ENCODE data around the gene EPOP.

- TF ChIP-seq ZNF180 (CRISPR knock-in tag; IDR thresholded peaks at IDR 0.05; ENCODE audit: borderline replicate concordance, low read depth): no peak
- no peak for TF ChIP-seq CHD2 (IDR thresholded peaks at IDR 0.05; ENCODE audit: low read depth, low read length)
- TF ChIP-seq, protein P1, sequence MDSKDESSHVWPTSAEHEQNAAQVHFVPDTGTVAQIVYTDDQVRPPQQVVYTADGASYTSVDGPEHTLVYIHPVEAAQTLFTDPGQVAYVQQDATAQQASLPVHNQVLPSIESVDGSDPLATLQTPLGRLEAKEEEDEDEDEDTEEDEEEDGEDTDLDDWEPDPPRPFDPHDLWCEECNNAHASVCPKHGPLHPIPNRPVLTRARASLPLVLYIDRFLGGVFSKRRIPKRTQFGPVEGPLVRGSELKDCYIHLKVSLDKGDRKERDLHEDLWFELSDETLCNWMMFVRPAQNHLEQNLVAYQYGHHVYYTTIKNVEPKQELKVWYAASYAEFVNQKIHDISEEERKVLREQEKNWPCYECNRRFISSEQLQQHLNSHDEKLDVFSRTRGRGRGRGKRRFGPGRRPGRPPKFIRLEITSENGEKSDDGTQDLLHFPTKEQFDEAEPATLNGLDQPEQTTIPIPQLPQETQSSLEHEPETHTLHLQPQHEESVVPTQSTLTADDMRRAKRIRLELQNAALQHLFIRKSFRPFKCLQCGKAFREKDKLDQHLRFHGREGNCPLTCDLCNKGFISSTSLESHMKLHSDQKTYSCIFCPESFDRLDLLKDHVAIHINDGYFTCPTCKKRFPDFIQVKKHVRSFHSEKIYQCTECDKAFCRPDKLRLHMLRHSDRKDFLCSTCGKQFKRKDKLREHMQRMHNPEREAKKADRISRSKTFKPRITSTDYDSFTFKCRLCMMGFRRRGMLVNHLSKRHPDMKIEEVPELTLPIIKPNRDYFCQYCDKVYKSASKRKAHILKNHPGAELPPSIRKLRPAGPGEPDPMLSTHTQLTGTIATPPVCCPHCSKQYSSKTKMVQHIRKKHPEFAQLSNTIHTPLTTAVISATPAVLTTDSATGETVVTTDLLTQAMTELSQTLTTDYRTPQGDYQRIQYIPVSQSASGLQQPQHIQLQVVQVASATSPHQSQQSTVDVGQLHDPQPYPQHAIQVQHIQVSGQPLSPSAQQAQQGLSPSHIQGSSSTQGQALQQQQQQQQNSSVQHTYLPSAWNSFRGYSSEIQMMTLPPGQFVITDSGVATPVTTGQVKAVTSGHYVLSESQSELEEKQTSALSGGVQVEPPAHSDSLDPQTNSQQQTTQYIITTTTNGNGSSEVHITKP (CRISPR knock-in tag; IDR thresholded peaks at IDR 0.05; ENCODE audit: low read depth): no peak
- no peak for TF ChIP-seq ZBTB10 (CRISPR knock-in tag; IDR thresholded peaks at IDR 0.05; ENCODE audit: borderline replicate concordance)
- TF ChIP-seq ZSCAN22 (CRISPR knock-in tag; IDR thresholded peaks at IDR 0.05): no peak
- no peak for TF ChIP-seq ZNF232 (CRISPR knock-in tag; IDR thresholded peaks at IDR 0.05; ENCODE audit: borderline replicate concordance)
- TF ChIP-seq, protein P2, sequence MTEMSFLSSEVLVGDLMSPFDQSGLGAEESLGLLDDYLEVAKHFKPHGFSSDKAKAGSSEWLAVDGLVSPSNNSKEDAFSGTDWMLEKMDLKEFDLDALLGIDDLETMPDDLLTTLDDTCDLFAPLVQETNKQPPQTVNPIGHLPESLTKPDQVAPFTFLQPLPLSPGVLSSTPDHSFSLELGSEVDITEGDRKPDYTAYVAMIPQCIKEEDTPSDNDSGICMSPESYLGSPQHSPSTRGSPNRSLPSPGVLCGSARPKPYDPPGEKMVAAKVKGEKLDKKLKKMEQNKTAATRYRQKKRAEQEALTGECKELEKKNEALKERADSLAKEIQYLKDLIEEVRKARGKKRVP (CRISPR knock-in tag; IDR thresholded peaks at IDR 0.05): no peak
- TF ChIP-seq ZNF337 (CRISPR knock-in tag; IDR thresholded peaks at IDR 0.05; ENCODE audit: borderline replicate concordance, low read depth): no peak
- no peak for TF ChIP-seq NR0B2 (CRISPR knock-in tag; IDR thresholded peaks at IDR 0.05)
- TF ChIP-seq ZNF552 (CRISPR knock-in tag; IDR thresholded peaks at IDR 0.05; ENCODE audit: borderline replicate concordance): no peak
Measured at GRCh38 chr17:38625482-38625881, 49.3 kb downstream of the EPOP start.
